HG03095 (cell line): Measurements from ENCODE around the gene CTTN.

Experiments used
- ATAC-seq: cut with Tn5 transposase; IDR thresholded peaks from one replicate; pipeline ENCODE4 v1.9.1; 2021; ENCODE audit warnings: moderate library complexity; ENCODE audit not compliant: unreplicated experiment

The CTTN gene

DNA sequence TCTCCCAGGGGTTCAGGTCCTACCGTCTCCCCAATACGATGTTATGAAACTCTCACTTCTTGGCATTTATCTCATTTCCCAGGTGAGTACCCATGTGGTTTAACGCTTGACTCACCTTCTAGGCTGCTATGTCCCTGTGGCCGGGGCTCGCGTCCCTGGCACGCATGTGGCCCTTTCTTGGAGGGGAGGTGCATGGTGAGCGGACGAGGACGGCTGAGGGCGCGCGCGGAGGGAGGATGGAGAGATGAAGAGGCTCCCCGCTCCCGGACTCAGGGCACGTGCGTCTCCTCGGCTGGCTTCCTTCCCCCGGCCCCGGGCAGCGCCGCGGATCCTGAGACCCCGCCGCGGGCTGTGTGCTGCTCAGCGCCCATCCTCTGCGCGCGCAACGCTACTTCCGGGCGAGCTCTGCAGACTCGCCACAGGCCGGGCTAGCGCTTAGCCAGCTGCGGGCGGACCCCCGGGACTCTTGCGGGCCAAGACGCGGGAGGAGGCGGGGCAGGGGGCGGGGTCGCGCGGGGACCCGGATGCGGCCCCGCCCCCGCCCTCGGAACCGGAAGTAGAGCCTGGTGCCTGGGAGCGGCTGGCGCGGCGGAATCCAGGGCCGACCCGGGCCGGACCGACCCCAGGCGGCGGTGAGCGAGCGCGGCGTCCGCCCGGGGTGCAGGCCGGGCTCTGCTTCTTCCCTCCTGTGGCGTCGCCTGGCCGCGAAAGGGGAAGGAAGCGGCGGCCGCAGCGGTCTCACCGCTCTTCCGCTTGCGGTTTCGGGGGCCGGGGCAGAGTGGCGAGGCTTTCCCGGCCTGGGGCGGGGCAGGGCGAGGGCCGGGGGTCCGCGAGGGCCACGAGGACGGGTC, at the start of gene CTTN:
Gene CTTN, plus strand, starts transcription at position 547 of the 851 bp plus-strand sequence. CDS start 8,769 bp downstream, outside the sequence.
- no peak for ATAC-seq

DNA sequence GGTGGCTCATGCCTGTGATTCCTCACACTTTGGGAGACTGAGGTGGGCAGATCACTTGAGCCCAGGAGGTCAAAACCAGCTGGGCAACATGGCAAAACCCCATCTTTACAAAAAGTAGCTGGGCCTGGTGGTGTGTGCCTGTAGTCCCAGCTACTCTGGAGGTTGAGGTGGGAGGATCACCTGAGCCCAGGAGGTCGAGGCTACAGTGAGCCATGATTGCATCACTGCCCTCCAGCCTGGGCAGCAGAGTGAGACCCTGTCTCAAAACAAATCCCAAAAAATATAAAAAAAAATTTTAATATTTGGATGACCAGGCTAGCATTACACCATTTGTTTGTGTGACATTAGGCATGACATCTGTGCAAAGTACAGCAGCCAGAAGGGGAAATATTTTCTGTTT, 49.7 kb upstream of the CTTN start:
- no peak for ATAC-seq

DNA sequence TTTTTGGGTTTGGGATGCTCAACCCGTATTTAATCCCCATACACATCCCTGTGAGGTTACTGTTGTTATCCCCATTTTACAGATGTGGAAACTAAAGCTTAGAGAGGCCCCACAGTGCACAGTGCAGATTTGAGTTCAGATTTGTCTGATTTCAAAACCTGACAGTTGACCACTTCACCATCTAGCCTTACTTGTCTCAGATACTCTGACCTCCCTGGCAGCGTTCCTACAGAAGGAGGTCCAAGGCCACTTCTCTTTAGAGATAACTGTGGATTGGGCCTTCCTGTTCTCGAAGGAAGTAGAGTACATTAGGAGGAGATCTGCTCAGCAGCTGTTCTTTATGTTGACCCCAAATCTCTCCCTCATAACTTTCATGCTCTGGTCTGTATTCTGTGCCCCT, 46.7 kb upstream of the CTTN start:
- ATAC-seq = no peak

DNA sequence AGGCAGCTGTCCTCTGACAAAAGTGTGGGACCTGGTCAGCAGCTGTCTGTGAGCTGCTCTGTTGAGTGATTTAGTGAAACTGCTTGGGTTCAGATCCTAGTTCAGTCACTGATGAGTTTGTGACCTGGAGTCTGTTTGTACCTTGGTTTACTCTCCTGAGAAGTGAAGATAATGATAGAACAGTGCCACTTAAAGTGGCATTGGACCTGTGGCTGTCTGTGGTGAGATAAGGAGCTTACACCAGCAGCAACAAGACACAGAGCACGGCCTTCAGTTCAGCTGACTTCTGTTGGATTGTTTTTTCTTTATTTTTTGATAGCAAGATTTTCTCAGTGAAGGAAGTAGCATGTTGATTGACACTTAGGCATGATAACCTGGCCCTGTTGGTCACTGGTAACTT, 46.2 kb upstream of the CTTN start:
- no peak for ATAC-seq

DNA sequence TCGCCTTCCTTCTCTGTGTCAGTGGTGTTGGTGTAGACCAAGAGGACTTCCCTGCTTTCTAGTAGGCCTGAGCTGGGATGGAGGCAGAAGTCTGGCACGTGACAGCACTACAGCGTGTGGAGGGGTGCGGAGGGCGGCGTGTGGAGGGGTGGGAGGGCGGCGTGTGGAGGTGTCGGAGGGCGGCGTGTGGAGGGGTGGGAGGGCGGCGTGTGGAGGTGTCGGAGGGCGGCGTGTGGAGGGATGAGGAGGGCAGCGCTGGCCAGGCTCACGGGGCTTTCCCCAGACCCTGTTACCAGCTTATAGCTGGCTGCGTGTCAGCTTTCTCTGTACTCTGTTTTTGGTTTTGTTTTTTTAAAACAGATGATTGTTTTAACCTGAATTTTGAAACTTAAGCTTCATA, 45.7 kb upstream of the CTTN start:
- no peak for ATAC-seq

DNA sequence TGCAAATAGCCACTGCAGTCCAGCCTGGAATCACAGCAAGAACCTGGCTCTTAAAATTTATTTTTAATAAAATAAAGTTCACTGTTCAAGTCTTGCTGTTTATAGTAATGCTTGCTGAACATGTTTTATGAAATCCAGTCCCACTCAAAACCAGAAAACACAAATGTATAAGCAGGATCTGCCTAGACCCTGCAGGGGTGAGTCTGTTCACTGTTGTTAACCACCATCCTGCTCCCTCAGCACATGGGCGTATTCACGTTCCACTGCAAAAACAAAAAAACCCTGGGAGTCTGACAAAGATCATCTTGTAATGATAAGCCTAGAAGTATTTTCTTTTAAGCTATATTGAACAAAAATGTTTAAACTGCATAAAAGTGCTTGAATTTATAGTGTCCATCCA, 45.0 kb upstream of the CTTN start:
- ATAC-seq = no peak

DNA sequence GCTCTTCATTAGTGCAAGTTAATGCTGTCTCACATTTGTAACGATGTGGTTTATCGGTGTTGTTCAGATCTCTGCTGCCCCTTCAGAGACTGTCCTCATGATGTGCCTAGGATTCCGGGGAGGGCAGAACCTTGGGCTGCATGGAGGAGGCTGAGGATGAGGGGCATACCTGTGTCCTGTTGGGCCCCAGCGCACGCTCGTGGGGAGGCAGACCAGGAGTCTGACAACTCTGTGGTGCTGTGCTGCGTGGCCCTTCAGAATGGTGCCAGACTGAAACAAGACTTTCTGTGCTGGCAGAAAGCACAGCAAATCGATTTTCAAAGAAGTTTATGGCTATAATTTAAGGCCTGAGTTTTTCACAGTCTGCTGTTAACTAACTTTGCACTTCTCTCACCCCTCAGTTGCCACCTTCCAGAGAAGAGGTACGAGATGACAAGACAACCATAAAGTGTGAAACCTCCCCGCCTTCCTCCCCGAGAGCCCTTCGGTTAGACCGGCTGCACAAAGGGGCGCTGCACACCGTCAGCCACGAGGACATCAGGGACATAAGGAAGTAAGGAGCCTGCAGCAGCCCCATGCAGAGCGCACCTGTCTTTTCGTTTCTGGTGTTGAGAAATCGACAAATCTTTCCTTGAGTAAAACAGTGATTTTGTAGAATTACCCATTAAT, 44.3 kb upstream of the CTTN start:
- no peak for ATAC-seq

DNA sequence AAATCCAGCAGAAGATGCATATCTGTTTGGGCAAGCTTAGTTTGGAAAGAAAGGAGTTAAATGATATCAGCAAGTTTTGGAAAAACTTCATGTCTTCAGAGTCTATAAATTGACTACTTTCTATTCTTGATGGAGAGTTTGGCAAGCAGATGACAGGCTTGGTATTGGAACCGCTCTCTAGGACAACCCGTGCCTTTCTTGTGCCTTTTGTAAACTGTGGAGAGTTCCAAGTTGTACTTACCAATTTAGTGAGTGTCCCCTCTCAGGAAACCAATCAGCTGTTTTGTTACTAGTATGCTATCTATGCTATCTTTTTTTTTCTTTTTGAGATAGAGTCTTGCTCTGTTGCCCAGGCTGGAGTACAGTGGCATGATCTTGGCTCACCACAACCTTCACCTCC, 43.7 kb upstream of the CTTN start:
- no peak for ATAC-seq

DNA sequence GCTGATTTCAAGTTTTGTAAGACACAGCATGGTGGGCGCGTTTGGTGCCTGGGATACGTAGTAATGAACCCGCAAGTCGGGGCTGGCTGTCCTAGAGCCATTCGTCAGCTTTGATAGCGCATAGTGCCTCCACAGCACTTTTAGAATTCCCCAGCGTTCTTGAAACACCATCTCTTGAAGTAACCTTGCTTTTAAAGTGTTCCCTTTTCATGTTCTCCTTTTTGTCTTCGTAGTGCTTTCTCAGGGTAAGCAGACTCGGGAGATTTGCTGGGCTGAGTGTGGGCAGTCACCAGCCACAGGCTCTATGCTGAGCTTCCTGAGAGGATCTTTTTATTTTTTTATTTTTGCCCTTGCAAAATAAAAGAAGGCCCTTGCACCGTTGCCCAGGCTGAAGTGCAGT, 39.6 kb upstream of the CTTN start:
- ATAC-seq = no peak

DNA sequence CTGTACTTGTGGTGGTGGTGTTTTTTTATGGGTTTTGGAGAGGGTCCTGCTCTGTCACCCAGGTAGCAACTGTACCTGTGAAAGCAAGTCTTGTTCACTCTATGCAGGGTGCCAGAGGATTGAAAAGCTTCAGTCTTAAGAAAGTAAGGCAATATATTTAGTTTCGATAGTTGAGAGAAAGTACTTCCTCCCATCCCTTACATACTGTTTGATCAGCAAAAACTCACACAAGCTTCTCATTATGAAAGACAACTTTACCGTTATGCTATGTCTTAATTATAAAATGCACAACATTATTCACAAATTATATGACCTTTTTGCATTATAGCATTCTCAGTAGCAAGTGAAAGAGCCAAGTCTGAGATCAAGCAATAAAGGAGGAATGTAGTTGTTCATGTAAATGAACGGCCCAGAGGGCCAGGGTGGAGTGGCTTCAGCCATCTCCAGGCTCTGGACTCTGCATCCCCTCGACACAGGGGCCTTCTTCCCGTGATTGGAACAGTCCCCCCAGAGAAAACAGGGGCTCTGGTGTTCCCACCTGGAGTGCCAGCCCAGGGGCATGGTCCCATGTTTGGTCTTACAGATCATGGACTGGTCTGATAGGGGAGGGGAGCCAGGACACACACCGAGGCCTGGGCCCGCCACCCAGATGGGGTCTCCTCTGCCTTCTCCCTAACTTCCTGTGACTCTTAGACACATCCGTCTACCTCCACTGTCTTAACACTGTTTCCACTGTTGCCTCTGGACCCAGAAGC, 38.7 kb upstream of the CTTN start:
- ATAC-seq = no peak

DNA sequence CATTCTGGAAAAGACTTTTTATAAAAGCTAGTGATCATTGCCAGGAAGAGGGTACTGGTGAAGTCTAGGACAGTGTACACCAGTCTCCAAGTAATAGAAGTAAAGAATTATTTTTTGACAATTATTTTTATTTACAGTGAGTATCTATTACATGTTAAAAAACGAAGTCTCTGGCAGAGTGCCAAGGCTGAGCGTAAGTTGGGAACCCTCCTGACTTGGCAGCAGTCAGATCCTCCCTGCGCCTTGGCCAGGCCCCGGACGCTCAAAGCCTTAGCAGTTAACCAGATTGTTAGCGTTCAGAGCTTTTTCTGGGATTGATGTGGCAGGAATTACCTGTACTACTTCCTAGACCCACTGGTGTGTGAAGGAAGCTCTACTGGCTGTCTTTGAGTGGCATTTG, 38.1 kb upstream of the CTTN start:
- ATAC-seq = no peak

DNA sequence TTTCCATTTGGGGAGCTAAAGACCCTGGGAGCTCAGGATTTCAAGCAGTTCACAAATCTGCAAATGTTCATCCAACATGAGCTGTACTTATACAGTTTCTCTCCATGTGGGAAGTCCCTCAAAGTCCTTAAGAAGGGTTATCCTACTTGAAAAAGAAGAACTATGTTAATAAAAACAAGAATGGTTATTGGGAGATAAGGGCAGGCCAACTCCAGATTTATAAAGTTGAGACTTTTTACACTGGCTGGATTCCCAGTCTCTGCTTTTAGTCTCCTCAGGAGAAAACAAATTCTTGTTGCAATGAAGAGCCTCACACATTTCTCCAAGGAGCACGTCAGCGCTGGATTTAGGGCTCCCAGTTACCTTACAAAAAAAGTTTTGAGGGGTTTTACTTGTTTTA, 34.2 kb upstream of the CTTN start:
- ATAC-seq = no peak

DNA sequence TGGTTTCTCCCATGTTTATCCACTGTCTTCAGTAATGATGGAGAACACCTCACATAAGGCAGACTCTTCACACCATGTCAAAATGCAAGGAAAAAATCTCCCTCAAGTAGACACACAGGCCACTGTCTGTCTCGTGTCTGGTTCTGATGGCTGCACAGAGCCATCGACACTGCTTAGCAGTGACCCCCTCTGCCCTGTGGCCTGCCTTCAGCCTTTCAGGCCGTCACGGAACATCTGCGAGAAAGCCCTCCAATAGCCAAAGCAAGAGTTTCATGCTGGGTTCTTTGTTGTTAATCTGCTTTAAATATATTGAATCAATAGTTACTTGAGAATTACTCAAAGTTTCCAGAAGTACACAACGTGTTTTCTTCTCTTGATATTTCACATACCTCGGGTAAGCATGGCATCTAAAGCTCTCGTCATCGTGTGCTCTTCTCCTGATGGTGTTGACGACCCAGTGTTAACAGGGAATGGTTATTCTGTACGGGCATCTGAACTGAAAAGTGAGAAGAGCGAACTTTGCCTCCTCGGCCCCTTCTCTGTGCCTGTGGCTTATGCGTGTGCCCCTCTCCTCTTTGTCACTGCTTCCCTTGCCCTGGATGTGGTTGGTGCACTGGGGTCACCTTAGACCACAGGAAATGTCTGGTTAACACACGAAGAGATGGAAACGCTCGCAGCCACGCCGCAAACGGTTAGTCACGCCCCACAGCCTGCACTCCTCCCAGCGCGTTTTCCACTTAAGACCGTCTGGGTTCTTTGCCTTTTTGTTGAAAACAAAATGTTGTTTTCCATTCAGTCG, 33.4 kb upstream of the CTTN start:
- ATAC-seq = no peak

DNA sequence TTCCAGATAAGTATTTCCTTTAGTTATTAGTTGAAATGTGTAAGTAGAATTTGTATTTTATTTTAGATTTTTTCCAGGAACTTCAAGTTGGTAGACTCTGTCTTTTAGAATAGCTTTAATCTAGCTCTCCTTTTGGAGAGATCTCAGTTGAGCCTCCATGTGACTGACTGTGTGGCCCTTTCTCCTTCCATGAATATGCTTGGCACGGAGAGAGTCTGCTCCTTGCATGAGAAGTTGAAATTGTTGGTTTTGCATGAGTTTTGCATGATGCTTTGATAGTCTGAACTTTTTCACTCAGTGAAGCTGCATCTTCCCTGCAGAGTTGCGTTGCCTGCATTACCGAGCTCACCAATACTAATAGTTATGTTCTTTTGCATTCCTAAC, 32.8 kb upstream of the CTTN start:
- no peak for ATAC-seq

DNA sequence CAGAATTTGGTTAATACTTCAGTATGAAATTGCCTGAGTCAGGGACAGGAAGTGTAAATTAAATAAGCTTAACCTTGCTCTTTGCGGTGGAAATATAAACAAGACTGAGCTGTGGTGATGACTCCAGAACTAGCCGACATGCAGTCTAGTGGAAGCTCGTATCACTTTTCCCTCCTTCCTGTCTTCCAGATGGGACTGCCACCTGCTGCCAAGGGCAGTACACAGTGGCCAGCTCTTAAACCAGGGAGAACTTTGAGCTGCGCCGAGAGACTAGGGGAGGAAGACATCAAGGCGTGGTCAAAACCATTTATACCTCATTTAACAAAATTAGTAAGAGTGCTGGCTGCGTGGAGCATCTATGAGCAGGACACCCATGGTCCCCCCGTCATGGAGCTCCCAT, 31.3 kb upstream of the CTTN start:
- no peak for ATAC-seq

DNA sequence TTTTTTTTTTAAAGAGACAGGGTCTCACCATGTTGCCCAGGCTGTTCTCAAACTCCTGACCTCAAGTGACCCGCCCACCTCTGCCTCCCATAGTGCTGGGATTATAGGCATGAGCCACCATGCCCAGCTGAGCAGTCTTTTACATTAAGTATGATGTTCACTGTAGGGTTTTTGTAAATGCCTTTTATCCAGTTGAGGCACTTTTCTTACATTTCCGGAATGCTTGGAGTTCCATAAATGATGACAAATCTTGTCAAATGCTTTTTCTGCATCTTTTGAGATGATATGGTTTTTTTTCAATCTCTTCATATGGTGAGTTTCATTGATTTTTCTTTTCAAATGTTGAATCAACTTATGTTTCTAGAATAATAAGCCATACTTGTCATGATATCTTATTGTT, 29.4 kb upstream of the CTTN start:
- ATAC-seq = no peak

DNA sequence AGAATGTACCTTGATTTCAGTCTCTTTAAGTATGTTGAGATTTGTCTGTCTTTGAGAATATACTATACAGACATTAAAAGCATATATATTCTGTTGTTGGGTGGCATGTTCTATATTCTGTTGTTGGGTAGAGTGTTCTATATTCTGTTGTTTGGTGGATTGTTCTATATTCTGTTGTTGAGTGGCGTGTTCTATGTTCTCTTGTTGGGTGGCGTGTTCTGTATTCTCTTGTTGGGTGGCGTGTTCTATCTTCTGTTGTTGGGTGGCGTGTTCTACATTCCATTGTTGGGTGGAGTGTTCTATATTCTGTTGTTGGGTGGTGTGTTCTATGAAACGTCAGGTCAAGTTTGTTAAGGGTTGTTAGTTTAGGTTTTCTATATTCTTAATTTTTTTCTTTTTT, 27.1 kb upstream of the CTTN start:
- no peak for ATAC-seq

DNA sequence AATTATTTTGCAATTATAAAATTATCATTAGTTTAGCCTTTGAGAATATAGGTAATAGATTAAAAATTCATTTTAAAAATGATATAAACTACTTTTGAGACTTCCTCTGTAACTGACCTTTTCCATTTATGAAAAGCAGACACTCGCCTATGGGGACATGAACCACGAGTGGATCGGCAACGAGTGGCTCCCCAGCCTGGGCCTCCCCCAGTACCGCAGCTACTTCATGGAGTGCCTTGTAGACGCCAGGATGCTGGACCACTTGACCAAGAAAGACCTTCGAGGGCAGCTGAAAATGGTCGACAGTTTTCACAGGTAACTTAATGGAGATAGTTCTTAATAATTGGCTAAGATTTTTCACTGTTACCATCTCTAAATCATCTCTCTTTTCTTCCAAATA, 26.3 kb upstream of the CTTN start:
- ATAC-seq = no peak

DNA sequence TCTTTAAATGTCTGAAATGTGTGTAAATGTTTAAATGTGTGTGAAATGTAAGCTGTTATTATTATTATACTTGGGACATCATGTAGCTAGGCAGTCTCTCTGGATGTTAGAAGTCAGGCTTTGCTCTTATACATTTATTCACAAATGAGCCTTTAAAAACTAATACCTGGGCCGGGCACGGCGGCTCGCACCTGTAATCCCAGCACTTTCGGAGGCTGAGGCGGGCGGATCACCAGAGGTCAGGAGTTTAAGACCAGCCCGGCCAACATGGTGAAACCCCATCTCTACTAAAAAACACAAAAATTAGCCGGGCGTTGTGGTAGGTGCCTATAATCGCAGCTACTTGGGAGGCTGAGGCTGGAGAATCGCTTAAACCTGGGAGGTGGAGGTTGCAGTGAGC, 21.7 kb upstream of the CTTN start:
- no peak for ATAC-seq

DNA sequence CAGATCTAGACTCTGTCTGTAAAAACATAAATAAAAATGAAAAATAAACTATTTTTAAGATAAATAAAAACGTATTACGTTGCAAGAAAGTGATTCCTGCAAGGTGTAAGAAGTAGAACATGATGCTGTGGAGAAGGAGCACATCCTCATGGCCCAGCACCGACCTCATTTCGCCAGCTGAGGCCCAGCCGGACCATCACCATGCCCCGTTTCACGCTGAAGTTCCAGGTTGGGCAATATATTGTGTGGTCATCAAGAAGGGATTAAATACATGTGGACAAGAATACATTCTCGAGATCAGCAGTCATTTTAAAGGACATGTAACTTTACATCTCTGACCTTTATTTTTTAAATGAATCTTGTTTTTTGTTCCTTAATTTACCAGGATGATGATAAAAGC, 20.7 kb upstream of the CTTN start:
- no peak for ATAC-seq

DNA sequence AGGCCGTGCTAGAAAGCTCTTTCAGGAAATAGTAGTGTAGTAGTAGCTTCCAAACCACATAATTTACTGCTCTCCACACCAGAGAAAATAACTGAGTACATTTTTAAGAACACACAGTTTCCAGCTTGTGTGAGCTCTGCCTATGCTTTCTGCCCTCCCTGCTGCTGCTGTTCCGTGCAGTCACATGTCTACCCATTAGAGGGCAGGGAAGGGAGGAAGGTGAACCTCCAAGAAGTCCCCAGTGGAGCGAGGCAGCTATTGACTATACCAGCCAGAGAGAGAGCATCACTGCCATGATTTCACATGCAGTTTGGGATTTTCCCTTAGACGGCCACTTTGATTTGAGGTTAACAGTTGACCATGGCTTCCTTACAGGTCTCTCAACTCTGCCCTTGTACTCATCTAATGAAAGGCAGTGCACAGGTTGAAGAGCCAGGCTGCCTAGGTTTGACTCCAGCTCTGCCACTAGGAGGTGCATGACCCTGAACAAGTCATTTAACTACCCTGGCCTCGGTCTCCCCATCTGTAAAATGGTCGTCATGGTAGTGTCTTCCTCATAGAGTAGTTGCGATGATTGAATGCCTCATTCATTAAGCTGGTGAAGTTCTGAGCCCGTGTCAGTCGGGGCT, 19.7 kb upstream of the CTTN start:
- no peak for ATAC-seq
